GM21528 (cell line): ENCODE measurements around the gene GALNS.

Experiments
- ATAC-seq: cut with Tn5 transposase; IDR thresholded peaks from one replicate; pipeline ENCODE4 v1.9.1; 2021; ENCODE audit warnings: mild to moderate bottlenecking, moderate library complexity; ENCODE audit not compliant: unreplicated experiment, low FRiP score

GALNS gene

GRCh38 chr16:88821168-88821850, 35.4 kb downstream of the GALNS start:
- no peak for ATAC-seq

GRCh38 chr16:88820385-88821025, 36.2 kb downstream of the GALNS start:
- no peak for ATAC-seq

GRCh38 chr16:88819126-88819525, 37.6 kb downstream of the GALNS start:
- ATAC-seq: no peak

- ATAC-seq: no peak
Measured at GRCh38 chr16:88818575-88818874, 38.2 kb downstream of the GALNS start.

- no peak for ATAC-seq
Measured at GRCh38 chr16:88817785-88818574, 38.8 kb downstream of the GALNS start.

GRCh38 chr16:88816736-88817535, 39.8 kb downstream of the GALNS start:
- no peak for ATAC-seq

GRCh38 chr16:88815901-88816589, 40.7 kb downstream of the GALNS start:
- no peak for ATAC-seq

GRCh38 chr16:88815227-88815626, 41.5 kb downstream of the GALNS start:
- ATAC-seq: no peak

GRCh38 chr16:88814144-88814502, 42.6 kb downstream of the GALNS start:
- ATAC-seq: no peak

GRCh38 chr16:88813269-88814143, 43.2 kb downstream of the GALNS start:
- ATAC-seq: no peak

- no peak for ATAC-seq
Measured at GRCh38 chr16:88812513-88813268, 44.1 kb downstream of the GALNS start.

- peak; percentile 69 for ATAC-seq
Measured at GRCh38 chr16:88811769-88812512, 44.8 kb downstream of the GALNS start, which contains the start of gene APRT. Gene APRT, minus strand, starts transcription at chr16:88811928. Its CDS starts 29 bp downstream, at chr16:88811899.

GRCh38 chr16:88810912-88811768, 45.6 kb downstream of the GALNS start:
- peak; percentile 40 for ATAC-seq

GRCh38 chr16:88810166-88810911, 46.4 kb downstream of the GALNS start:
- no peak for ATAC-seq

- ATAC-seq: no peak
Measured at GRCh38 chr16:88809676-88810165, 47.0 kb downstream of the GALNS start.

GRCh38 chr16:88809068-88809675, 47.6 kb downstream of the GALNS start:
- no peak for ATAC-seq
